ENCODE data around the gene PSAPL1.

PSAPL1 gene

DNA sequence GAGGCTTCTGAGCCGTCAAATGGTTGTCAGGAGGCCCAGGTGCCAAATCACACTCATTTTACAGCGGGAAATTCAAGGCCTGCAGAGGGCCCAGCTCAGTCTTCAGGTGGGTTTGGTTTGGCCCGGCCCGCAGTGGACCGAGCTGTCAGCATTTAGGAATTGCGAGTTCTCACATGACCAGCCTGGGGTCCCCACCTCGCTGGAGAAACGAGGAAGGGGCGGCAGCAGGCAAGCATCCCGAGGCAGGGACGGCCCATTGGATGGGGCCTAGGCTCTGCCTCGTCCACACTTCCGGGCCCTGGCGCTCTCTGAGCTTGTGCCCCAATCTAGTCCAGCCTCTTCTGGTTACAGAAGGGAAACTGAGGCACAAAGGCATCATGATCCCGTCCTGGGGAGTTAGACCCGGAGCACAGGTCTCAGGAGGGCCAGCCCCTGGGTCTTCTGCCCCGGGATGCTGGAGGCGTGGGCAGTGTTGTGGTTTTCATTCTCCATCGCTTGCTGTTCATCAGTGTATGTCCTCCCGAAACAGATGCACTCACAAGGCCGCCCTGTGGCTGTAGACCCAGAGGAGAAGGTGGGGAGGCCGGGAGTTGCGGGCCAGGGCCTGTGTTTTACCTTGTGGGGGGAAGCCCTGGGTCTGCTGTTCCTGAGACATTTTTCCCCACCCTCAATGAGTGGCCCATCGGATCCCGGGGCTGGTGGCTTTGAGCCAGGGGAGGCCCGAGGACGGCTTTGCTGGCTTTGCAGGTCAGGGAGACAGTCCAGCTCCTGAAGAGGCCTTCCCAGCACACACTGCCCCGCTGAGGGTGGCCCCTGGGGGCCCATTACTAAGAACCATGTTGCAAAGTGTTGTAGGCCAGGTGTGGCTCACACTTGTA, 8.9 kb downstream of the PSAPL1 start:
- in situ Hi-C loops (cut with HindIII; ENCODE audit: low pct_ligation_motif_present, low sequenced_read_pairs) = no loop called here
- TF ChIP-seq, protein P1, sequence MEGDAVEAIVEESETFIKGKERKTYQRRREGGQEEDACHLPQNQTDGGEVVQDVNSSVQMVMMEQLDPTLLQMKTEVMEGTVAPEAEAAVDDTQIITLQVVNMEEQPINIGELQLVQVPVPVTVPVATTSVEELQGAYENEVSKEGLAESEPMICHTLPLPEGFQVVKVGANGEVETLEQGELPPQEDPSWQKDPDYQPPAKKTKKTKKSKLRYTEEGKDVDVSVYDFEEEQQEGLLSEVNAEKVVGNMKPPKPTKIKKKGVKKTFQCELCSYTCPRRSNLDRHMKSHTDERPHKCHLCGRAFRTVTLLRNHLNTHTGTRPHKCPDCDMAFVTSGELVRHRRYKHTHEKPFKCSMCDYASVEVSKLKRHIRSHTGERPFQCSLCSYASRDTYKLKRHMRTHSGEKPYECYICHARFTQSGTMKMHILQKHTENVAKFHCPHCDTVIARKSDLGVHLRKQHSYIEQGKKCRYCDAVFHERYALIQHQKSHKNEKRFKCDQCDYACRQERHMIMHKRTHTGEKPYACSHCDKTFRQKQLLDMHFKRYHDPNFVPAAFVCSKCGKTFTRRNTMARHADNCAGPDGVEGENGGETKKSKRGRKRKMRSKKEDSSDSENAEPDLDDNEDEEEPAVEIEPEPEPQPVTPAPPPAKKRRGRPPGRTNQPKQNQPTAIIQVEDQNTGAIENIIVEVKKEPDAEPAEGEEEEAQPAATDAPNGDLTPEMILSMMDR (IDR thresholded peaks at IDR 0.05; ENCODE audit: low read depth, low read length, missing control alignments) = no peak

DNA sequence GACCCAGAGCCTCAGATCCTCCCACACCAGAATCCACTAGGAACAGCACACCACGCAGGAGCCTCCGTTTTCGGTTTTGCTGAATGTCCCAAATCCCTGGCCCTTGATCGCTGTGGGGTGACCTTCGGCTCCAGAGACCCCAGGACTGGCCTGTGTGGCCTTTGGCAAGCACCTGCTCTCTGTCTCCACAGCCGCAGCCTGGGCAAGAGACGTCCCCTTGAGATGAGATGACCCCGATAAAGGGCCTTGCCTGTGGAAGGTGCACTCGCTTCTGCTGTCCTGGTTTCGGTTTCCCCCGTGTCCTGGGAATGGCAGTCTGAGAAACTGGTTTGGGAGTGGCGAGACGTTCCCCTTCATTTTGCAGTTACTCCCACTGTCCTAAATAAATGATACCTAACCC, 9.6 kb downstream of the PSAPL1 start:
- H3K4me3 ChIP-seq (ENCODE audit: low read depth, low read length) = no peak overlapping the region
- H3K27ac ChIP-seq = no peak overlapping the region
- no peaks in the 10 kb centered on the region for H3K36me3 ChIP-seq (replicated peaks)
- no peaks in the 10 kb centered on the region for H3K27me3 ChIP-seq (replicated peaks)
- DNase-seq = no peak
- in situ Hi-C loops (cut with HindIII; ENCODE audit: low pct_ligation_motif_present, low sequenced_read_pairs) = no loop called here
- TF ChIP-seq, protein P1 (IDR thresholded peaks at IDR 0.05; ENCODE audit: low read depth, low read length, missing control alignments) = no peak

More for the DNA sequence above, 8.9 kb downstream of the PSAPL1 start:
- Histone ChIP-seq H3K27ac (no peak overlapping the region), H3K4me3 (ENCODE audit: low read depth, low read length) (no peak overlapping the region), H3K27me3 (replicated peaks) (no peaks in the 10 kb centered on the region), H3K36me3 (replicated peaks) (no peaks in the 10 kb centered on the region)
- DNase-seq = no peak

DNA sequence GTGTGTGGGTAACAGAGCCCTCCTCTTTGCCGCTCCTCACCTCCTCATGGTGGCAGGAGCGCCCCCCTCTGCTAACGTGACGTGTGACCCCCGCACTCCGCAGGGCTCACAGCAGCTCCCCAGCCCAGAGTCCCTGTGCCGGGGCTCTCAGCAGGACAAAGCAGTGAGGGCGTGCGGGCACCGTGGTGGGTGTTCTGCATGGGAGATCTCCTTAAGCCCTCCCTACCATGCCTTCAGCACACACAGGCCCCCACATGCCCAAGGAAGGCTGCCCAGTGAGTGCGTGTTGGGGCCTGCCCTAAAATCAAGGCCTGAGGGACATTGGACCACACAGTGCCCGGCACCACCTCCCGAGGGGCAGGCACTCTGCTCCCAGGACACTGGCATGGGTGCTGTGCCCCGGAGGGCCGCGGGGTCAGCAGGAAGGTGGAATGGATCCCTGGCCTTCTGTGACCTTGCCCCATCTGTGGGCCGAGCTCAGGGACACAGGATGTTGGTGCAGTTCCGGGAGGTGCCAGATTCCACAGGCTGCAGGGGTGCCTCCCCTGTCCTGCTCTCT, 10.1 kb downstream of the PSAPL1 start:
- TF ChIP-seq, protein P1 (IDR thresholded peaks at IDR 0.05; ENCODE audit: low read depth, low read length, missing control alignments) = no peak
- H3K27ac ChIP-seq = no peak overlapping the region
- in situ Hi-C loops (cut with HindIII; ENCODE audit: low pct_ligation_motif_present, low sequenced_read_pairs) = no loop called here
- no peak overlapping the region for H3K4me3 ChIP-seq (ENCODE audit: low read depth, low read length)
- no peaks in the 10 kb centered on the region for H3K27me3 ChIP-seq (replicated peaks)
- DNase-seq = no peak
- no peaks in the 10 kb centered on the region for H3K36me3 ChIP-seq (replicated peaks)

DNA sequence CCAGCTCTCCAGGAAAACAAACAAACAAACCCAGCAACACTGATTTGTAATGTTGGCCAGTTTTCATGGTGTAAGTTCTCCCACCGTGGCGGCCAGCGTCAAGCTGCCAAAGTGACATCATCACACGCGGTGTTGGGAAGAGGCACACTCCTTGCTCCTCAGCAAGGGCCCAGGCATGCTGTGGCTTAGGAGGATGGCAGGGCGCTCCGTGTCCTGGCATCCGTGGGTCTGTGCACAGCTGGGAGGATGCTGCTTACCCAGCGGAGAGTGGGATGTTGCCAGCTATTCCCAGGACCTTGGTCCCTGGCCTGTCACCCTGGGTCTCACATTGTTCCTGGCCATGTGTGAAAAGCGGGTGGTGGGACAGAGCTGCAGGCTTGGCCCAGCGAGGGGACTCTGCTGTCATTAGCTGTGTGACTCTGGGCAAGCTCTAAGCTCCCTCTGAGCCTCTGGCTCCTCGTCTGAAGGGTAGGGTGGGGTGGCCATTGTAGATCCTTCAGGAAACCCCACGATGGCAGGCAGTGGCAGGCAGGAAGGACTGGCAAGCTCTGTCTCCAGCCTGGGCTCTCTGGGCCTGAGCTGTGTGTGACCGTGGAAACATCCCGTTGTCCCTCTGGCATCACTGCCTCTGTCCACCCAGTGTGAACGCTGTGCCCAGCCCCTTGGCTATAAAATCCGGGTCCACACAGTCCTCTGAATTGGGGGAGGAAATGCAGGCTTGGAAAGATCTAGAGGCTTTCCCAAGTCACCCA, 10.8 kb downstream of the PSAPL1 start:
- no peak overlapping the region for H3K27ac ChIP-seq
- no peak overlapping the region for H3K4me3 ChIP-seq (ENCODE audit: low read depth, low read length)
- DNase-seq = no peak
- no peaks in the 10 kb centered on the region for H3K36me3 ChIP-seq (replicated peaks)
- no peaks in the 10 kb centered on the region for H3K27me3 ChIP-seq (replicated peaks)
- in situ Hi-C loops (cut with HindIII; ENCODE audit: low pct_ligation_motif_present, low sequenced_read_pairs) = no loop called here
- TF ChIP-seq, protein P1 (IDR thresholded peaks at IDR 0.05; ENCODE audit: low read depth, low read length, missing control alignments) = no peak

DNA sequence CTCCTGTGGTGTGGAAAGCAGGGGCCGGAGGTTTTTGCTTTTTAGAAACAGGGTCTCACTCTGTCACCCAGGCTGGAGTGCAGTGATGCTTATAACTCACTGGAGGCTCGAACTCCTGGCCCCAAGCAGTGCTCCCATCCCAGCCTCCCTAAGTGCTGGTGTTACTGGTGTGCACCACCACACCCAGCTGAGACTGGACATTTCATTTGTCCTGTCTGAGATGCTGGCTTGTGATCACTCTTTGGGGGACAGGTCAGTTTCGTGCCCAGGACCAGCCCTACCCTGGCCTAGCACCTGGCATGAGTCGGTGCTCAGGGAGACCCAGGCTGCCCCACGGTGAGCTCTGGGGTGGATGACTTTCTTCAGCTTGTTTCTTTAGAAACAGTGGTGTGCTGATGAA, 11.3 kb downstream of the PSAPL1 start:
- TF ChIP-seq, protein P1 (IDR thresholded peaks at IDR 0.05; ENCODE audit: low read depth, low read length, missing control alignments) = no peak
- DNase-seq = no peak
- in situ Hi-C loops (cut with HindIII; ENCODE audit: low pct_ligation_motif_present, low sequenced_read_pairs) = no loop called here
- H3K36me3 ChIP-seq (replicated peaks) = no peaks in the 10 kb centered on the region
- H3K27ac ChIP-seq = no peak overlapping the region
- no peak overlapping the region for H3K4me3 ChIP-seq (ENCODE audit: low read depth, low read length)
- no peaks in the 10 kb centered on the region for H3K27me3 ChIP-seq (replicated peaks)
